ENCODE results near the gene ZP1. TPM values are rescaled to one million over a fixed set of nuclear protein-coding genes. Genes with fewer than 3 reads are reported as not detected.

ZP1 gene
- total and polyA plus RNA-seq, 2 of the 13 experiments (the other 11 are each of a cell fraction or from before 2014, with no cell fraction given), result 0.16 TPM; not detected in 1

DNA sequence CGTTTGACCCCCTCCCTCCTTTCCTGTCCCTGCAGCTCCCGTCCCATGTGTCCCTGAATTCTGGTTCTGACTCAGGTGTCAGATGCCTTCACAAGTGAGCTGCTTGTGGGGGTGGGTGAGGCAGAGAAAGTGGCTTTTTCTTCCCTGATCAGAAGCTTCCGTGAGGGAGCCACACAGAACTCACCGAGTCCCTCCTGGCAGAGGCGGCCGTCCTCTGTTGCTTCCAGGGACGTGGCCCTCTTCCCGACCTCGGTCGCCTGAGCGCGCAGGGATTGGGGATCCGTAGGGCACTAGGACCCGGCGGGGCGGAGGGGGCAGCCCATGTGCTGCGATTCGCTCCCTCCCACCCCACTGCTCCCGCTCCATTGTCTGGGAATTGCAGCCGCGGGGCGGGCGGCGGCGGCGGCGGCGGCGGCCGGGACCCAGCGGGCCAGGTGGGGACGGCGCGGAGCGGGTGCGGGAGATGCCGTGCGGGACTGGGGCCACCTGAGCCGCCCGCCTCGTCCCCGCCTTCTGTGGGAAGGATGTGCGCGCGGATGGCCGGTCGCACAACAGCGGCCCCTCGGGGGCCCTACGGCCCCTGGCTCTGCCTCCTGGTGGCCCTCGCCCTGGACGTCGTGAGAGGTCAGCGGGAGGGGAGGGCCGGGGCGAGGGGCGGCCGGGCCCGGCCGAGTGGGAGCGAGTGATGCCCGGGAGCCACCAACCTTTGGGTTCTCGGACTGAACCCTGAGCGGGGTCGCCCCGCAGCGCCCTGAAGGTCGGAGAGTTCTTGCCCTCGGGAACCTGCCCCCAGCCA lies 57.0 kb downstream of the ZP1 start, which contains the start of gene TMEM132A (continued):
- TF ChIP-seq, protein P1, sequence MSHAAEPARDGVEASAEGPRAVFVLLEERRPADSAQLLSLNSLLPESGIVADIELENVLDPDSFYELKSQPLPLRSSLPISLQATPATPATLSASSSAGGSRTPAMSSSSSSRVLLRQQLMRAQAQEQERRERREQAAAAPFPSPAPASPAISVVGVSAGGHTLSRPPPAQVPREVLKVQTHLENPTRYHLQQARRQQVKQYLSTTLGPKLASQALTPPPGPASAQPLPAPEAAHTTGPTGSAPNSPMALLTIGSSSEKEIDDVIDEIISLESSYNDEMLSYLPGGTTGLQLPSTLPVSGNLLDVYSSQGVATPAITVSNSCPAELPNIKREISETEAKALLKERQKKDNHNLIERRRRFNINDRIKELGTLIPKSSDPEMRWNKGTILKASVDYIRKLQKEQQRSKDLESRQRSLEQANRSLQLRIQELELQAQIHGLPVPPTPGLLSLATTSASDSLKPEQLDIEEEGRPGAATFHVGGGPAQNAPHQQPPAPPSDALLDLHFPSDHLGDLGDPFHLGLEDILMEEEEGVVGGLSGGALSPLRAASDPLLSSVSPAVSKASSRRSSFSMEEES (CRISPR knock-in tag; IDR thresholded peaks at IDR 0.05), result 0 out of 2 replicates have a peak, but pooled peaks have one; percentile 57
- TF ChIP-seq ZFP82 (CRISPR knock-in tag; IDR thresholded peaks at IDR 0.05; ENCODE audit: borderline replicate concordance) (0 out of 2 replicates have a peak, but pooled peaks have one; percentile 58), PPARG (CRISPR knock-in tag; conservative IDR thresholded peaks at IDR 0.05) (no peak), GPN1 (CRISPR knock-in tag; IDR thresholded peaks at IDR 0.05; ENCODE audit: borderline replicate concordance) (0 out of 2 replicates have a peak, but pooled peaks have one; percentile 22), ZNF747 (CRISPR knock-in tag; IDR thresholded peaks at IDR 0.05; ENCODE audit: borderline replicate concordance) (0 out of 2 replicates have a peak, but pooled peaks have one; percentile 32), THAP11 (CRISPR knock-in tag; IDR thresholded peaks at IDR 0.05) (peak; percentile 86)
- TF ChIP-seq, protein P2, sequence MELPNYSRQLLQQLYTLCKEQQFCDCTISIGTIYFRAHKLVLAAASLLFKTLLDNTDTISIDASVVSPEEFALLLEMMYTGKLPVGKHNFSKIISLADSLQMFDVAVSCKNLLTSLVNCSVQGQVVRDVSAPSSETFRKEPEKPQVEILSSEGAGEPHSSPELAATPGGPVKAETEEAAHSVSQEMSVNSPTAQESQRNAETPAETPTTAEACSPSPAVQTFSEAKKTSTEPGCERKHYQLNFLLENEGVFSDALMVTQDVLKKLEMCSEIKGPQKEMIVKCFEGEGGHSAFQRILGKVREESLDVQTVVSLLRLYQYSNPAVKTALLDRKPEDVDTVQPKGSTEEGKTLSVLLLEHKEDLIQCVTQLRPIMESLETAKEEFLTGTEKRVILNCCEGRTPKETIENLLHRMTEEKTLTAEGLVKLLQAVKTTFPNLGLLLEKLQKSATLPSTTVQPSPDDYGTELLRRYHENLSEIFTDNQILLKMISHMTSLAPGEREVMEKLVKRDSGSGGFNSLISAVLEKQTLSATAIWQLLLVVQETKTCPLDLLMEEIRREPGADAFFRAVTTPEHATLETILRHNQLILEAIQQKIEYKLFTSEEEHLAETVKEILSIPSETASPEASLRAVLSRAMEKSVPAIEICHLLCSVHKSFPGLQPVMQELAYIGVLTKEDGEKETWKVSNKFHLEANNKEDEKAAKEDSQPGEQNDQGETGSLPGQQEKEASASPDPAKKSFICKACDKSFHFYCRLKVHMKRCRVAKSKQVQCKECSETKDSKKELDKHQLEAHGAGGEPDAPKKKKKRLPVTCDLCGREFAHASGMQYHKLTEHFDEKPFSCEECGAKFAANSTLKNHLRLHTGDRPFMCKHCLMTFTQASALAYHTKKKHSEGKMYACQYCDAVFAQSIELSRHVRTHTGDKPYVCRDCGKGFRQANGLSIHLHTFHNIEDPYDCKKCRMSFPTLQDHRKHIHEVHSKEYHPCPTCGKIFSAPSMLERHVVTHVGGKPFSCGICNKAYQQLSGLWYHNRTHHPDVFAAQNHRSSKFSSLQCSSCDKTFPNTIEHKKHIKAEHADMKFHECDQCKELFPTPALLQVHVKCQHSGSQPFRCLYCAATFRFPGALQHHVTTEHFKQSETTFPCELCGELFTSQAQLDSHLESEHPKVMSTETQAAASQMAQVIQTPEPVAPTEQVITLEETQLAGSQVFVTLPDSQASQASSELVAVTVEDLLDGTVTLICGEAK (IDR thresholded peaks at IDR 0.05), result no peak
- TF ChIP-seq, protein P2 (CRISPR knock-in tag; IDR thresholded peaks at IDR 0.05), result 0 out of 2 replicates have a peak, but pooled peaks have one; percentile 27

Other genes starting within 250 kb of the ZP1 start
- not detected in 2 replicates for gene MS4A8, start 167.9 kb upstream of the ZP1 start, total RNA-seq (2016; rRNA removed; fragmentation: Illumina TruSeq; extraction: Trizol)
- not detected in 2 replicates for gene MS4A8, start 167.9 kb upstream of the ZP1 start, polyA plus RNA-seq (2011; rRNA removed)
- not detected in 2 replicates for gene MS4A18, start 142.8 kb upstream of the ZP1 start, total RNA-seq (2016; rRNA removed; fragmentation: Illumina TruSeq; extraction: Trizol)
- gene MS4A18, start 142.8 kb upstream of the ZP1 start, polyA plus RNA-seq (2011; rRNA removed), result not detected in 2 replicates
- gene MS4A15, start 110.7 kb upstream of the ZP1 start, total RNA-seq (2016; rRNA removed; fragmentation: Illumina TruSeq; extraction: Trizol), result not detected in 2 replicates
- not detected in 2 replicates for gene MS4A15, start 110.7 kb upstream of the ZP1 start, polyA plus RNA-seq (2011; rRNA removed)
- not detected in 2 replicates for gene MS4A10, start 82.2 kb upstream of the ZP1 start, total RNA-seq (2016; rRNA removed; fragmentation: Illumina TruSeq; extraction: Trizol)
- not detected in 2 replicates for gene MS4A10, start 82.2 kb upstream of the ZP1 start, polyA plus RNA-seq (2011; rRNA removed)
- 37.6 and 46.6 TPM in 2 replicates for gene CCDC86, start 25.4 kb upstream of the ZP1 start, total RNA-seq (2016; rRNA removed; fragmentation: Illumina TruSeq; extraction: Trizol)
- 33.8 and 34.4 TPM in 2 replicates for gene CCDC86, start 25.4 kb upstream of the ZP1 start, polyA plus RNA-seq (2011; rRNA removed)
- 1.0 and 2.5 TPM in 2 replicates for gene PTGDR2, start 11.6 kb upstream of the ZP1 start, total RNA-seq (2016; rRNA removed; fragmentation: Illumina TruSeq; extraction: Trizol)
- 1.9 and 2.1 TPM in 2 replicates for gene PTGDR2, start 11.6 kb upstream of the ZP1 start, polyA plus RNA-seq (2011; rRNA removed)
- gene PRPF19, start 39.0 kb downstream of the ZP1 start, total RNA-seq (2016; rRNA removed; fragmentation: Illumina TruSeq; extraction: Trizol), result 91.1 and 115 TPM in 2 replicates
- gene PRPF19, start 39.0 kb downstream of the ZP1 start, polyA plus RNA-seq (2011; rRNA removed), result 25.0 and 27.4 TPM in 2 replicates
- gene TMEM109, start 46.6 kb downstream of the ZP1 start, total RNA-seq (2016; rRNA removed; fragmentation: Illumina TruSeq; extraction: Trizol), result 10.7 and 18.0 TPM in 2 replicates
- gene TMEM109, start 46.6 kb downstream of the ZP1 start, polyA plus RNA-seq (2011; rRNA removed), result 7.7 and 12.2 TPM in 2 replicates
- gene TMEM132A, start 56.9 kb downstream of the ZP1 start, total RNA-seq (2016; rRNA removed; fragmentation: Illumina TruSeq; extraction: Trizol), result 8.4 and 32.9 TPM in 2 replicates
- 11.1 and 22.7 TPM in 2 replicates for gene TMEM132A, start 56.9 kb downstream of the ZP1 start, polyA plus RNA-seq (2011; rRNA removed)
- 0.58 and 0.77 TPM in 2 replicates for gene SLC15A3, start 84.6 kb downstream of the ZP1 start, total RNA-seq (2016; rRNA removed; fragmentation: Illumina TruSeq; extraction: Trizol)
- 0.45 and 1.1 TPM in 2 replicates for gene SLC15A3, start 84.6 kb downstream of the ZP1 start, polyA plus RNA-seq (2011; rRNA removed)
- not detected in 2 replicates for gene CD6, start 104.1 kb downstream of the ZP1 start, total RNA-seq (2016; rRNA removed; fragmentation: Illumina TruSeq; extraction: Trizol)
- gene CD6, start 104.1 kb downstream of the ZP1 start, polyA plus RNA-seq (2011; rRNA removed), result not detected in 2 replicates
- gene CD5, start 234.9 kb downstream of the ZP1 start, total RNA-seq (2016; rRNA removed; fragmentation: Illumina TruSeq; extraction: Trizol), result not detected in 2 replicates
- not detected in 2 replicates for gene CD5, start 234.9 kb downstream of the ZP1 start, polyA plus RNA-seq (2011; rRNA removed)